Measurements from ENCODE around the gene PLCD1. TPM values are rescaled to one million over a fixed set of nuclear protein-coding genes. Genes with fewer than 3 reads are reported as not detected.

The PLCD1 gene
- total and polyA plus RNA-seq, 2 of the 13 experiments (the other 11 are each of a cell fraction or from before 2014, with no cell fraction given), result 10.1 to 12.4 TPM

GRCh38 chr3:38038447-38038911, 9.0 kb upstream of the PLCD1 start:
- no peak overlapping the region for H2AFZ ChIP-seq (ENCODE audit: low read length)
- H3K79me2 ChIP-seq (ENCODE audit: insufficient read depth, low read length), result no peaks in the 10 kb centered on the region
- H3K4me1 ChIP-seq (ENCODE audit: insufficient read depth, low read length), result no peaks in the 10 kb centered on the region
- CTCF ChIA-PET (ENCODE audit: low intra/inter-chr PET ratio, low total read pairs), result no interaction called here
- no peaks in the 10 kb centered on the region for H4K20me1 ChIP-seq (ENCODE audit: insufficient read depth, low read length)
- TF ChIP-seq ZNF572 (CRISPR knock-in tag; IDR thresholded peaks at IDR 0.05) (no peak), U2AF2 (IDR thresholded peaks at IDR 0.05; ENCODE audit: low read depth, low read length) (no peak), SRSF1 (optimal IDR thresholded peaks at IDR 0.05; ENCODE audit: low read depth, low read length) (no peak), SRSF9 (IDR thresholded peaks at IDR 0.05; ENCODE audit: borderline replicate concordance, insufficient read depth, low read depth, low read length, poor library complexity, severe bottlenecking) (no peak), IKZF4 (CRISPR knock-in tag; IDR thresholded peaks at IDR 0.05; ENCODE audit: borderline replicate concordance, low read depth, not compliant biosample characterization) (no peak), NCOA2 (CRISPR knock-in tag; IDR thresholded peaks at IDR 0.05) (no peak), BCL6 (CRISPR knock-in tag; IDR thresholded peaks at IDR 0.05) (no peak), CCAR2 (optimal IDR thresholded peaks at IDR 0.05; ENCODE audit: low read depth, low read length) (no peak), FUBP1 (CRISPR knock-in tag; IDR thresholded peaks at IDR 0.05; ENCODE audit: borderline replicate concordance) (no peak), ZNF329 (CRISPR knock-in tag; IDR thresholded peaks at IDR 0.05; ENCODE audit: low read depth) (no peak), GZF1 (CRISPR knock-in tag; IDR thresholded peaks at IDR 0.05) (no peak)
- H3K36me3 ChIP-seq (replicated peaks in 1 of 2; ENCODE audit: control insufficient read depth in 1 of 2, insufficient read depth in 2 of 2, low read length in 2 of 2), result no peaks in the 10 kb centered on the region
- DNase-seq (ENCODE audit: low spot score) (no peak), ATAC-seq (no peak), FAIRE-seq (no peak)
- H3K9me3 ChIP-seq (ENCODE audit: low read length), result no peaks in the 10 kb centered on the region
- H3K27me3 ChIP-seq (ENCODE audit: control insufficient read depth in 1 of 2, insufficient read depth in 2 of 2, low read length in 2 of 2), result peaks cover 3 to 28% of the 10 kb centered on the region in 2 experiments; a peak in 3 of 5 replicates
- intact Hi-C loops (cut with micrococcal nuclease; ENCODE audit: unreplicated experiment) (no loop called here), in situ Hi-C loops (cut with HindIII; ENCODE audit: extremely low pct_ligation_motif_present, low pct_unique_long_range_greater_than_20kb) (no loop called here)
- H3K9ac ChIP-seq (ENCODE audit: insufficient read depth, low read depth, low read length), result no peak overlapping the region
- 36% methylated on average over 5 of the region's 5 CpGs for WGBS (ENCODE audit: low lambda C conversion rate)
- no peak overlapping the region for H3K4me2 ChIP-seq (ENCODE audit: low read depth, low read length)
- H3K27ac ChIP-seq (ENCODE audit: extremely low read length, insufficient read depth, low read length), result no peak overlapping the region
- H3K4me3 ChIP-seq (replicated peaks in 1 of 3; ENCODE audit: insufficient read depth in 1 of 3, low read depth in 2 of 3, low read length in 3 of 3), result no peak overlapping the region
- no TSS peak for BruUV-seq (replicated peaks)
- POLR2A ChIA-PET, result no interaction called here

All from HepG2 (cell line).